GM19452 (cell line): Measurements from ENCODE around the gene EFCAB12.
"Not testable (repeated sequence)": the region's sequence is repeated elsewhere in the genome, so short reads cannot be mapped to it uniquely, and the experiment has no call there.

ENCODE experiments used
- ATAC-seq: cut with Tn5 transposase; IDR thresholded peaks from one replicate; pipeline ENCODE4 v1.9.1; 2021; ENCODE audit not compliant: unreplicated experiment

EFCAB12 gene

DNA sequence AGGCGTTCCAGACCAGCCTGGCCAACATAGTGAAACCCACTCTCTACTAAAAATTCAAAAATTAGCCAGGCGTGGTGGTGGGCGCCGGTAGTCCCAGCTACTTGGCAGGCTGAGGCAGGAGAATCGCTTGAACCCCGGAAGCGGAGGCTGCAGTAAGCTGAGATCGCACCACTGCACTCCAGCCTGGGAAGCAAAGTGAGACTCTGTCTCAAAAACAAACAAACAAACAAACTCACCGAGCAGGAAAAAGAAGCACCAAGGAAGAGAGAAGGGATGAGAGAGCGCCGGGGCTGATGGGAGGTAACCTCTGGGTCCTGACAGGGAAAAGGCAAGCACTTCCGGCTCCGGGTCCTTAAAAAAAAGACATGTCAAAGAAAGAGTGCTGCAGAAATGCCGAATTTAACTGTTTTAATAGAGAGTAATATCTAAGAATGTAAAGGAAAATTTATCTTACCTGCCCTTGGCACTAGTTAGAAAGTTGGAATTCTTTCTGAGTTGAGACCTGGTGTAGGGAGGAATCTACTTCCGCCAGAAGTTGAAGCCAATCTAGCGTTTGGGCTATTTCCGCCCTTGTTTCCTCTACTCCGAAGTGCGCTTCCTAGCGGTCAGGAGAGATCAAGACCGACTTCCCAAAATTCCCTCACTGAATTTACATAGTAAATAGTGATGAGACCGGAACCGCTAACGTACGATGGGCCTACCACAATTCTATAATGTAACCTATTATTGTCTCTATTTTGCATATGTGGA lies 29.1 kb downstream of the EFCAB12 start:
- peak; percentile 83 for ATAC-seq

GRCh38 chr3:129398803-129399144 lies 29.7 kb downstream of the EFCAB12 start:
- peak; percentile 14 for ATAC-seq

DNA sequence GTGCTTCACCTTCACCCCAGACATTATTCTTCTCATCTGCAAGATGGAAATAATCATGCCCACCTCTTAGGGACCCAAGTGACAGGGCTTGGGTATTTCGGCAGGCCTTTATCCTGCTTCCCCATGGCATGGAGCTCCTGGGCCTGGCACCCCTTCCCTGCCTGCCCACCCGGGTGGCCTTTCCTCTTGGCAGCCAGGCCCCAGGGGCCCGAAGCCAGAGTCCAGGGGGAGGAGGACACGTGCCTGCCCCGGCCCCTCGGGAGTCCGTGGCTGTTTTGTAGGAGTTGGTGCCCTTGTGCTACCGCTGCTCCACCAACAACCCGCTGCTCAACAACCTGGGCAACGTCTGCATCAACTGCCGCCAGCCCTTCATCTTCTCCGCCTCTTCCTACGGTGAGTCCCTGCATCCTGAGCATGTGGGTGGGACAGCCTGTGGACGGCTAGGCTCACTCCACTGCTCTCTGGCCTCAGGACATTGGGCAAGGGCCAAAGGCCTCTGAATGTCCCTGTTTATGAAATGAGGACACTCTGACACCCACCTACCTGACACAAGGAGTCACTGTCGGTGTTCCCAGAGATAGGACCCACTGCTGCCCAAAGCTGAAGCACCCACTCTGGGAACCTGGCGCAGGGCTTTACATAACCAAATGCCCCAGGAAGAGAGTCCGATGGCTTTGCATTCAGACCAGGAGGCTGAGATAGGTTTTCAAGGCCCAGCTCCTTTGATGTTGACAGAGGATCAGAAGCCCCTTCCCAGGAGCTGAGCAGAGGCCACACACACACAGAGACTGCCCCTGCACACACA lies 34.5 kb downstream of the EFCAB12 start:
- not testable (repeated sequence) for ATAC-seq

- ATAC-seq, result no peak
Observed at GRCh38 chr3:129393271-129393670, 35.2 kb downstream of the EFCAB12 start.

- ATAC-seq, result not testable (repeated sequence)
Observed at GRCh38 chr3:129392106-129392887, 36.1 kb downstream of the EFCAB12 start.

- not testable (repeated sequence) for ATAC-seq
Observed at GRCh38 chr3:129391583-129391982, 36.9 kb downstream of the EFCAB12 start.

DNA sequence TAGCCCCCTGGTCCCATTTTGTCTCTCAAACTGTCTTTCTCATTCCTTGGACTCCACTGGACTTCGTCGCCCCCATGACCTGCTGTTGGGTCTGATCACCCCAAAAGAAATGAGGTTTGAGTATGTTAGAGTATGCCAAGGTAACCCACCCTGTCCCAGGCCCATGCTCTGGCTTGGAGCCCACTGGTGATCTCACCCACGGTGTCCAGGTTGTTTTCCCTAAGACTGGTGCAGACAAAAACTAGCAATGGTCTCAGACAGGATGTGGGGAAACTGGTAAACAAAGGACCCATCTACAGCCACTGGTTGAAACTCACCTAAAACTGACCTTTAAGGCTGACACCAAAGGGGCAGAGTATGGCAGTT lies 38.9 kb downstream of the EFCAB12 start:
- no peak for ATAC-seq

- ATAC-seq, result not testable (repeated sequence)
Observed at GRCh38 chr3:129388791-129389571, 39.5 kb downstream of the EFCAB12 start.

DNA sequence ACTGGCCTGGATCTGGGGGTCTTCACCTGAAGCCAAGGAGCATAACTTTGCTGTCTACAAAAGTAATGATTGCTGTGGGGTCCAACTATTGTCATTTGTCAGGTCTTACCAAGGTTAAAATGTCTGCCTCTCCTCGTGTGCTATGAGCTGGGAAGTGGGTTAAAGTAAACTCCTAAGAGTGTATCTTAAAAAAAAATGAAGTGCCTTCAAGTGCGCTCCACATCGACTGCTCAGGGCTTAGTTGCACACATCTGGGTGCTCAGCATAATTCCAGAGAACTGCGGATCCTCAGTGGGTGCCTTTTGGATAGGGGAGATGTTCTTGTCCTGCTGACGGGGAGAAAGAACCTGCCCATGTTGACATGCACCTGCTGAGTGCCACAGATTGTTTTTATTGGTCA lies 40.9 kb downstream of the EFCAB12 start:
- ATAC-seq, result no peak

DNA sequence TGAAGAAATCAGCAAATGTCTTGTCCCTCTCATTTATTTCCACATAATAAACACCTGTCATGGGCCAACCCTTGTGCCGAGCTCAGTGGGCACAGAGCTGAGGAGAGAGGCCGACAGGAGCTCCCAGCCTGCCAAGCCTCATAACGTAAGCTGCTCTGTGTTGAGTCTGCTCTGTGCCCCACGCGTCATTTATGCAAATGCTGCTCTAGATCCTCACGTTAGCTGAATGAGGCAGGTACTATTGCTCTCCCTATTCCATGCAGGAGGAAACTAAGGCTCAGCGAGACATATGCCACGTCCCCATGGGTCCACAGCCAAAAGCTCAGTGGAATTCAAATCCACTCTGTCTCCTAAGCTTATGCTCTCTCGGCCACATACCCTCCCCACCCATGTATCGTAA lies 41.5 kb downstream of the EFCAB12 start:
- ATAC-seq, result no peak

DNA sequence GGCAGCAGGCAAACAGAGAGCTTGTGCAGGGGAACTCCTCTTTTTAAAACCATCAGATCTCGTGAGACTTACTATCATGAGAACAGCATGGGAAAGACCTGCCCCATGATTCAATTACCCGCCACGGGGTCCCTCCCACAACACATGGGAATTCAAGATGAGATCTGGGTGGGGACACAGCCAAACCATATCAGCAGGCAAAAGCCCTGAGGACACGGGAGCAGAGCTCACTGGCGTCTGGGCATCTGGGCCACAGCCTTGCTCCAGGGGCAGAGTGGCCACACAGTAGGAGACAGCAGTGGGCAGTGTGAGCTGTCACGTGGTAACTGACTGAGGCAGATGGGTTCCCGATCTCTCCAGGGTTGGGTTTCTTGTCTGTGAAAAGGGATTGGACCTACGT lies 42.9 kb downstream of the EFCAB12 start:
- not testable (repeated sequence) for ATAC-seq

- no peak for ATAC-seq
Observed at GRCh38 chr3:129384594-129385323, 43.7 kb downstream of the EFCAB12 start.

- ATAC-seq, result not testable (repeated sequence)
Observed at GRCh38 chr3:129384103-129384502, 44.3 kb downstream of the EFCAB12 start.

DNA sequence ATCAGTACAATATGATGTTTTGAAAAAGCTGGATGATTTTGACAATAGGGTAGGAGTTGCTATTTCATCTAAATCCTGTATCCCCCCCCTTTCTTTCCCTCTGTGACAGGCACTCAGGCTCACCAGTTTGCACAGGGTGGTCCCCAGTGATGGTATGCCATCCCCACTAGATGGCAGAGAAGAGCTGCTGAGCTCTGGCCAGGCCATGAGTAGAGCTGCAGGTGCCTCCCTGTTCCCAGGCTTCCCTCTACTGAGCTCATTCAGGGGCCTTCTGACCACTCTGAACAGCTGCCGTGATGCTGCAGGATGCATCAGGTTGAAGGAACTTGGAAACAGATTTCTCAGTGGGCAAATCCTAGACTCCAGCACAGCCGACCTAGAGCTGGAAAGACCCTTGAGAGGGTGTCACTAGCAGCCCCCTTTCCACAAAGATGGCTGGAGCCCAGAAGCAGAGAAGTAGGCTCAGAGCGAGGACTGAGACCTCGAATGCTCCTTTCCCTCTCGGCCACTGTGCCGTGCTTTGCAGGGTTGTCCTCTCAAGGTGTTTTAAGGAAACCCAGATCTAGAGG lies 45.1 kb downstream of the EFCAB12 start:
- ATAC-seq, result no peak

DNA sequence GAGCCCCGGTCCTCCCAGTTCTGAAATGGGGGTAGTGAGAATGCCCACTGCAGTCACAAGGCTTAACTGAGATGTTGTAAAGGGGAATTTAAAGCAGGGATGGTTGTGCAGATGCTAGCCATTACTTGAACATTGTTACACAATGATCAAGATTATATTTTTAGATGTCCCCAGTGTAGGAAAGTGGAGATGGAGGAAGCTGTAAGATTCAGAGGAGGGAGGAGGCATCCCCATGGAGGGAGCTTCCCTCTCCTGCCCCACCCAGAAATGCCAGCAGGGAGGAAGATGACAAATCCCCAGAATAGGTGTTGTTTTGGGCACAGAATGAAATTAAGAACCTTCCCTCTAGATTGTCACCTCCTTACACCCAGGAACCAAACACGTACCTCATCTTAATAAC lies 46.1 kb downstream of the EFCAB12 start:
- no peak for ATAC-seq

DNA sequence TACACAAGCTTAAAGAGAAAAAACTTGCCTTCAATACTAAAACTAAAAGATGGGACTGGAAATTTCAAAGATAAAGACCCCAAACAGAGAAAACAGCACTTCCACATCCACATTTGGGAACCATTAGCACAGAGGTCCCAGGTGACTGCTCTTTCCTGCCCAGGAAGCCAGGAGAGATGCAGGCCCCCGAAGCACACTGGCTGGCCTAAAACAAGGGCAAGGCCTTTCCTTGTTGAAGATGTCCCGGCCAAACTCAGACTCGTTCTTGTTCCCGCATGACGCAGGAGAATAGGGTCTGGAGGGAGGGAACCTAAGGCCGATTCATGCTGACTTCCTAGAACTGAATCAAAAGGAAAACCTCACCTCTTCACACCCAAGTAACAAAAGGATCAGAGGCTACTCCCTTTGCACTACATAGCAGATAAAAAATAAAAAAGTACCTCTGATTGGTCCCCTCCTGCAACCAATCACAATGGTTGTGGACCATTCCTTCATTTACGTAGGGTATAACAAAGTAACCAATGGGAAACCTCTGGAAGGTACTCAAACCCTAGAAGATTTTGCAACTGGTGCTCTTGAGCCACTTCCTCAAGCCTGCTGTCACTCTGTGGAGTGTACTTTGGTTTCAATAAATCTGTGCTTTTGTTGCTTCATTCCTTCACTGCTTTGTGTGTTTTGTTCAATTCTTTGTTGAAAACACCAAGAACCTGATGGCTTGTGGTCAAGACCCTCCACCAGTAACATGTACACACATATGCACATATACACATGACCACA lies 48.7 kb downstream of the EFCAB12 start:
- no peak for ATAC-seq

DNA sequence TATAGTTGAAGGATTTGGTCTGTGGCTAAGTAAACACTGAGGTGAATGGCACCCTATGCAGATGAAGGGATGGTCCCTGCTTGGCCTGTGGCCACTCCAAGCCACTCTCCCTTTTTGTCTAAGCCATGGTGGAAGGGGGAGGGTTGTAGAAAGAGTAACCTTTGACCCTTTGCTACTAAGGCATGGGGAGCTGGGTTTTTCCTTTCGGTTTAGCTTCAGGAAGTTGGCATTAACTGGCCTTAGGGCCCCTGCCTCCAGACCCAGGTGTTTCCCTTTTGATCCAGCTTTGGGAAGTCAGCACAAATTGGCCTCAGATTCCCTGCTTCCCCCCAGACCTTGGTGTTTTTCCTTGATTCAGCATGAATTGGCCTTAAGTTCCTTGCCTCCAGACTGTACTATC lies 49.5 kb downstream of the EFCAB12 start:
- no peak for ATAC-seq

- no peak for ATAC-seq
Observed at GRCh38 chr3:129377615-129378014, 50.8 kb downstream of the EFCAB12 start.

GRCh38 chr3:129375099-129375498 lies 53.3 kb downstream of the EFCAB12 start:
- ATAC-seq, result no peak
